AG04449 (cell line): ENCODE measurements around the gene SPCS2.

Experiments
- CTCF ChIA-PET: fragments of 350-600 bp; formaldehyde crosslinking; extraction: SDS; loops from one replicate; lab custom pipeline; 2021; ENCODE audit warnings: antibody characterized with exemption; lab: Yijun Ruan, JAX
- POLR2A ChIA-PET: fragments of 400-600, 350-600 bp; formaldehyde crosslinking; extraction: SDS; loops from one replicate; lab custom pipeline; 2020; ENCODE audit warnings: antibody characterized with exemption, inconsistent platforms; lab: Yijun Ruan, JAX
- DNase-seq: peaks from one replicate; pipeline ENCODE4 v3.0.0-alpha.2; 2010; ENCODE audit warnings: low read depth, low spot score
- H3K4me3 ChIP-seq: 2 replicates; pipeline ENCODE4 v1.5.1; 2011; ENCODE audit warnings: low read depth, mild to moderate bottlenecking, control low read depth, low read length
- CTCF ChIP-seq: IDR thresholded peaks from one replicate; pipeline ENCODE4 v1.5.1; 2011; ENCODE audit warnings: mild to moderate bottlenecking, moderate library complexity, low read length, control low read depth, inconsistent platforms; ENCODE audit not compliant: insufficient read depth; ENCODE audit errors: missing control alignments

The SPCS2 gene

DNA sequence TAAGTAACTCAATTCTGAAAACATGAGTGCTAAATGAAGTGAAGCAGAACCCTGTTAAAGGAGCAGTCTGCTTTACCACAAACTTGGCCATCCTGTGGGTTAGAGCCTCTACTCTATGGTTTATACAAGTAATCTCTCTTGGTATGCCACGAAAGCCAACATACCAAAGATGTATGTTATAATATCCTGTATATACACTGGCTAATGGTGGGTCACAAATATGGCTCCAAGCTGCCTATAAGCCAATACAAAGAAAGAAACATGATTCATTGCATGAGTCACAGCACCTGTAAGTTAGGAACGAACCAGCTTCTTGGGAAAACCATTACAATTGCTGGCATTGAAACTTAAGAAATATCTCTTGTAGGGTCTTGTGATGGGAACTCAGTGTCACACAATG is 16.3 kb upstream of the SPCS2 start:
- no peak overlapping the region for H3K4me3 ChIP-seq
- DNase-seq = no peak
- ChIA-PET CTCF (interaction anchor here (1.0 to 11.7 kb wide), 10 partner anchors 6 to 317 kb away, joined by 3 to 149 read pairs (median 25); partner anchors contain the start of gene TPBGL), POLR2A (no interaction called here)
- TF ChIP-seq CTCF = no peak

- no peak for TF ChIP-seq CTCF
- DNase-seq = no peak
- CTCF ChIA-PET = interaction anchor here (0.9 to 11.7 kb wide), 7 partner anchors 11 to 316 kb away, joined by 3 to 149 read pairs (median 58); partner anchors contain the start of gene TPBGL
- POLR2A ChIA-PET = no interaction called here
- H3K4me3 ChIP-seq = no peak overlapping the region
Observed at GRCh38 chr11:74933765-74934164, 15.3 kb upstream of the SPCS2 start.

DNA sequence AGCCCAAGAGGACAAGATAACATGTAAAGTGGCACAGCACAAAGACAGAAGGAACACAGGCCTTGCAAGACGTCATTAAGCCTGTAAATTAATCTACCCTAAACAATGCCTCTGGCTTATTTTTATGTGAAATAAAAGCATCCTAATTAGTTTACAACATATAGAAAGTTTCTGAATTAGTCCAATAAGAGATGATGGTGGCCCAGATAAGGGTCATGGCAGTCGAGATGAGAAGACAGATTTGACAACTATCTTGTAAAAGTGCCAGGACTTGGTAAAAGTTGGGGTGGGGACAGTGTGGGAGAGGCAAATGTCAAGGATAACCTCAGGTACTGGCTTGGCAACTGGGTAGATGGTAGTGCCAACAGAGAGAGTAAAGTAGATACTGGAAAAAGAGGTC is 13.8 kb upstream of the SPCS2 start:
- CTCF ChIA-PET = interaction anchor here (3.0 to 11.0 kb wide), 4 partner anchors 9 to 314 kb away, joined by 9 to 127 read pairs (median 40); no protein-coding TSS in a partner anchor
- DNase-seq = no peak

DNA sequence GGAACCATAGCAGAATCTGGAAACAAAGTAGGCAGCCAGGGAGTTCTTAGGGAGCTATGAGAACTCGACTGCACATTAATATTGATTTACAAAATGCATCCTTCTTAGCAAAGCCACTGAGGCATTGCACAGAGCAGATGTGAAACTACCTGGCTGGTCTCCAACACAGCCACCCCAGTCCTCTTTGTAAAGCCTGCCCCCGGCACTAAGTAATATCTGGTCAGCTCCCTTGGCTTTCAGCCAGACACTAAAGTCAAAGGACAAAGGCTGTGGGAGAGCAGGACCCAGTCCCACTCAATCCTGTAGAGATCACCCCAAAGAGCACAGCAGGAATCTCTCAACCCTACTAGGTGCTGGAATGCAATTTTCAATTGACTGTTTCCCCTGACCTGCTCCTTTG is 13.0 kb upstream of the SPCS2 start:
- no peak for DNase-seq
- TF ChIP-seq CTCF = no peak
- H3K4me3 ChIP-seq = no peak overlapping the region
- CTCF ChIA-PET = interaction anchor here (3.0 to 10.7 kb wide), 4 partner anchors 6 to 313 kb away, joined by 9 to 89 read pairs (median 40); no protein-coding TSS in a partner anchor
- POLR2A ChIA-PET = no interaction called here

More for the DNA sequence above, 13.8 kb upstream of the SPCS2 start:
- no peak for TF ChIP-seq CTCF
- no peak overlapping the region for H3K4me3 ChIP-seq
- POLR2A ChIA-PET = no interaction called here

DNA sequence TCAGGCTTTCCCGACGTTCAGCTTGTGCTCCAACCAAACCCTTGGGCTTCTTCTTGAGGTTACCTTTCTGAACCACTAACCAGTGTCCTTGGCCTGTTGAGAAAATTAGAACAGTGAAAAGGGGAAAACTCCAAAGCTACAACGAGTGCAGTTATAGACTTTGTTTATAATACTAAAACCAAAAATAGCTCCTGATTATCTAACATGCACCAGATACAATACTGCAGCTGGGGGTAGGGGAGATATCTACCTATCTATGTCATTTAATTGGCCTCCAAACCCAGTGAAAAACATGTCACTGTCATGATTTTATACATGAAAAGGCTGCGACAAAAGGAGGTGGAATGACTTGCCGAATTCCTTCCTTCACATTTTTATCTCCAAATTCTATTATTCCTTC is 12.1 kb upstream of the SPCS2 start:
- ChIA-PET CTCF (interaction anchor here (0.9 to 10.7 kb wide), 8 partner anchors 7 to 312 kb away, joined by 3 to 89 read pairs (median 8); no protein-coding TSS in a partner anchor), POLR2A (no interaction called here)
- DNase-seq = no peak
- H3K4me3 ChIP-seq = no peak overlapping the region
- TF ChIP-seq CTCF = no peak

DNA sequence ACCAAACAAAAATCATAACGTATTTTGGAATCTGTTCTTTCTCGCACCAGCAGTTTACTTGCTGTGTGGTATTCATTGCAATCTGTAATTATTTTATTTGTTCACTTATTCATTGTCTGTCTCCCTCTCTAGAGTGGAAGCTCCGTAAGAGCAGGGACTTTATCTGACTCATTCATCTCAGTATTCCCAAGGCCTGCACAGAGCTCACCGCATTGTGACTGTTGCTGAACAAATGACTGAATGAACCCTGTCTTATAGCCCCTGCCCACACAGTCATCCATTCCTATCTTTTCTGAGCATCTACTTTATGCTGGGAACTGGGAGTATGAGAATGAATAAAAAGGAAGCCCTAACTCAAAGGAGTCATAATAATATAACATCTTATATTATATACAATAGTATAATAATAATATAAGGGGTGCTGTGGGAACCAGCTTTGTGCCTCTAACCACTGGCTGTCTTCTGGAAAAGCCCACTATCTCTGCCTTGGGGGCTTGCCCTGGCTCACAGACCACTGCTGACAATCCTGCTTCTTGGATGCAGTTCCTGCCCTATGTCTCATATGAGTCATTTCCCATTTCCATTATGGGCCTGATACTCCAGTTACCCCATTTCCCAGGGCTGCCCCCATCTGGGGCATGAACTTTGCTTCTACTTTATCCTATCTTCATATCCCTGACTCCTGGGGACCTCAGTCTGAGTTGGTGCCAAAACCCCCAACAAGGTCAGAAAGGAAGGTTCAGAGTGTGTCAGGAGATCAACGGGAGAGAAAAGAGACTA is 11.2 kb upstream of the SPCS2 start:
- DNase-seq = no peak
- POLR2A ChIA-PET = no interaction called here

More for the DNA sequence above, 11.2 kb upstream of the SPCS2 start:
- H3K4me3 ChIP-seq = no peak overlapping the region
- TF ChIP-seq CTCF = no peak
- CTCF ChIA-PET = interaction anchor here (0.9 to 10.7 kb wide), 8 partner anchors 8 to 311 kb away, joined by 3 to 89 read pairs (median 8); no protein-coding TSS in a partner anchor
